GM19455 (cell line): ENCODE data around the gene TIMM22.

Experiments used
- ATAC-seq: cut with Tn5 transposase; IDR thresholded peaks from one replicate; pipeline ENCODE4 v1.9.1; 2021; ENCODE audit not compliant: unreplicated experiment

Gene TIMM22

DNA sequence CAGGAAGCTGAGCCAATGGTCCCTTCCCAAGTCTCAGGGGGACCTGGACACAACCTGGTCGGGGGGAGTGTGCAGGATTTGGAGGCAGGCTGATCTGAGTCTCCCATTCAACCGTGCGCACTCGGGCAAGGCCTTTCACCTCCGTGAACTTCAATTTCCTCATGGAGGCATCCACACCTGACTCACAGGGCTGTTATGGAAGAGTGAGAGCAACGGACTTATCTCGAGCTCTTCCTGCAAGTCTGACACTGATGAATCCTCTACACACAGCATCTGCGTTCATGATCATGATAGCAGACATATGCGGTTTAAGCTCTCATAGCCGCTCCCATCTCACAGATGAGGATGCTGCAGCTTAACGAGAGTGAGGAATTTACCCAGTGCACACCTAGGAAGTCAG is 21.6 kb downstream of the TIMM22 start:
- ATAC-seq = no peak

DNA sequence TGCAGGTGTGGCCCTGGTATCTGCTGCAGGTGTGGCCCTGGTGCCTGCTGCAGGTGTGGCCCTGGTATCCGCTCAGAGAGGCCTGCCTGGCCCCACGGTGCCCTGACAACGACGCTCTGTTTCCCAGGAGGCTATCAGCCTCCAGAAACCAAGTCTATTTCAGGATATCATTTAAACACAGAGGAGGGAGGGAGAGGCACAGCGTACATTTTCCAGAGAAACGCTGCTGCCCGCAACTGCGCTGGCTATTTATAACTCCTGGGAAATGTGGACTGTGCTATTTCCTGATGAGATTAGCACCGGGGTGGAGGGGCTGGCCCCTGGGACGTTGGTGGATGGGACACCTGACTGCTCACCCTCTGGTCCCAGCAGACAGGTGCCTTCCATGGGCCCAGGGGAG is 22.5 kb downstream of the TIMM22 start:
- ATAC-seq = no peak

DNA sequence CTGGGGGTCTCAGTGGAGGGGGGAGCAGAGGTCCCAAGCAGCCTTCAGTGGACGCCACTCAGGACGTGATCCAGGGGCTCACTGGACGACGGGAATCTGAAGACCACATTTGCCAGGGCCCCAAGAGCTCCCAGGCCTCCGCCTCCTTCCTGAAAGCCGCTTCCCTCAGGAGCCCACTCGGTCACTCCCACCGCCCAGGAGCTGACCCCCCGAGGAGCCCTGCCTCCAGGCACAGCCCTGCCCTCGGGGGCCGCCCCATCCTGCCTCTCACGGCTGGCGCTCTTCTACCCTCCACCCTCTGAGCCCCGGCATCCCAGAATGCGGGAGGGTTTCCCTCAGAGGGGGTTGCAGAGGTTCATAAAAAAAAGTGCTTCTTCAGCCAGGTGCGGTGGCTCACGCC is 24.2 kb downstream of the TIMM22 start:
- no peak for ATAC-seq

DNA sequence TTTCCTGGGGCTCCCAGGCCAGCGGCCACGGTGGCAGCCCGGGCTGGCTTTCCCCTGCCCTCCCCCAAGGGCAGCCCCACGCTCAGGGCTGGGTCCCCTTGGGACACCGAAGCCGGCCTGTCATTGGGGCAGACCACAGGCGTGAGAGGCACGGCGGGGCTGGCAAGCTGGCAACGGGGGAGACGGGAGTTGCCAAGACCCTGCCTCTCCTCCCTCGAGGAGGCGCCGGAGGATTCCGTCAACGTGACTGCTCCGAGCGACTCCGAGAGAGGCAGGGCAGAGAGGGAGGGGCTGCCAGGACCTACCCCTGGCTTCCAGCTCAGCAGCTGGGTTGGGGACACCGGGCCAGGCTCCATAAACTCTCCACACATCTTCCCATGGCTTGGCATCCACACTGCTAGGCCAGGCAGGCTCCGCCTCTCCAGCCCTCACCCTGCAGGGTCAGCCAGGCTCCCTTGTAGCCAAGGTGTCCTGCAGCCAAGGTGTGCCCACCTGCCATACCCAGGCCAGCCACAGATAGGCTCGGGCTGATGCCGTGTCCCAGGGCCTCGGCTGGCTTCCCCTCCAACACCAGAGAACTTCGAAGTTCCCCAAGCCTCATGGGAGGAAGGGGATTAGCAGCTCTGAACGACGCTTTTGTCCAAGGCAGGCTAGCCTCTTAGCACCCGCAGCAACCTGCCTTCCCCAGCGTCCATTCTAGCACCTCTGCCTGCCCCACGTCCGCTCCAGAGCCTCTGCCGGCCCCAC is 25.5 kb downstream of the TIMM22 start:
- ATAC-seq = no peak

DNA sequence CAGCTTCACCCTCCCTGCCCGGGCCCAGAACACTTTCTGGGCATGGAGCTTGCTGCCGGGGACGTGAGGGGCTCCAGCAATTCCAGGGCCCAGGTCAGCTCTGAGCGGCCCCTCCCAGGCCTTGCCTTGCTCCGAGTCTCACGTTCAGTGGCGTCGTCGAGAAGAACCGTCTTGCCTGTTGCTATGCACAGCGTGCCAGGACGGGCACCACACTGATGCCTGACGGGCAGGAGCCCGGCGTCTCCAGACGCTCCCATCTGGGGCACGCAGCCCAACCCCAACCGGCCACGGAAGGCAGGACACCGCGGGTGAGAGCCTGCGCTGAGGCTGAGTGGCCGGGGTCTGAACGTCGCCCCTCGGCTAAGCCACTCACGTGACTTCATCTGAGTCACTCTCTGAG is 27.1 kb downstream of the TIMM22 start:
- no peak for ATAC-seq

DNA sequence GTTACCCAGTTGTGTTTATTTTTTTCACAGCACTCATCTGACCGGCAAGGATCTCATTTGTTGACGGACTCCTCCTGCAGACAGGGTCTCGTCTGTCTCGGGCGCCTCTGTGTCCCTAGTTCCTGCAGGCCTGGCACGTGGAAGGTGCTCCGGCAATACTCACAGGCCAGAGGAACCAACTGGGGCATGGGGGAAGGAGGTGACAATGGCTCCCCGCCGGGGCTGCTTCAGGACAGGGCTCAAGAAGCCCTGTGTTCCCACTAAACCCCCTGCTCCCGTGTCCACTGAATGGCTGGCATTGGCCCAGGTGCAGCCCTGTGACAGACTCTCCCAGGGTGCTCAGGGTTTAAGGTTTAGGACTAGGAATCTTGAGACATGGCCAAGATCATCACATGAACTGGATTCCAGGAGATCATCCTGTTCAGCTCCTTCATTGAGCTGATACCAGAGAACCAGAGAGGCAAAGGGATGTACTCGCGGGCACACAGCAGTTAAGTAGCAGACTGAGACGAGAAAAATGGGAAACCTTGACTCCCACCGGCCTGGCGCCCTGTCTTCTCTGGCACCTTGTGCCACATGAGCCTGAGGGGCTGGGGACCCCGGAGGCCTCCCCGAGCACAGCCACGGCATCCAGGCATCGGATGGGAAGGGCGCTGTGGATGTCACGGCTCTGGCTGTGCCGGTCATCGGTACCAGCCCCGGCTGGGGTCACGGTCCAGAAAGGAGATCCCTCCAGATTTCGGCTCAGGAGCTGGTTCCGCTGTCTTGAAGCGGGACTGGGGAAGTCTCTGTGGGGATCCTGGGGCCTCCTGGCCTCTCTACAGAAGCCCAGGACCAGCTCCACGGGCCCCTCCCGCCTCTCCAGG is 29.0 kb downstream of the TIMM22 start:
- ATAC-seq = no peak

DNA sequence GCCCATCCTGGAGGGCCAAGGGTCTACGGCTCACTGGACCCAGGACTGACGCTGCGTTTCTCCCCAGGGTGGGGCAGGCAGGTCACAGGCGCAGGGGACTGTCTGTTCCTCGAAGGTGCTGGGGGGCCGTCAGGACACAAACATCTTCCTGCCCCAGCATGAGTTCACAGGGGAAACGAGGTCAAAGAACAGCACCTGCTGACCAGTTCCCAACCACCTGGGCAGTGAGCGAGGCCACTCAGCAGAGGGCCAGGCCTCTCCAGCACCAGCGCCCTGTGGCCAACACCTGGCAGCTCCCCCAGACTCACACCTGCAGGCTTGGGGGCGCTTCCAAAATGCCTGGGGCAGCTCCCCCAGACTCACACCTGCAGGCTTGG is 29.7 kb downstream of the TIMM22 start:
- ATAC-seq = no peak

DNA sequence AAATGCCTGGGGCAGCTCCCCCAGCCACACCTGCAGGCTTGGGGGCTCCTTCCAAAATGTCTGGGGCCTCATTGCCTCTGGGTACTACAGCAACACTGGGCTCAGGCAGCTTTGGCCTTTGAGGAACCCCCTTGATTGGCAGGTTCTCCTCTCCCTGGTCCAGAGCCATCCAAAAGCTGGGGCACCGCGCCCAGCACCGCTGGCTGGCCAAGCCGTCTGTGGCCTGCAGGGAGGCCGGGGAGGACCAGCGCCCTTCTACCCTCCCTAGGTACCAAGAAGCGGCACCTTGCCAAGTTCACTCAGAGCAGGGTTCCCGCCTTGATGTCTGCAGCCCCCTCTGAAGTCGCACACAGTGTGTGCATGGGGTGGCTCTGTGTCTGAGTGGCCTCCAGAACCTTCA is 30.1 kb downstream of the TIMM22 start:
- ATAC-seq = no peak

DNA sequence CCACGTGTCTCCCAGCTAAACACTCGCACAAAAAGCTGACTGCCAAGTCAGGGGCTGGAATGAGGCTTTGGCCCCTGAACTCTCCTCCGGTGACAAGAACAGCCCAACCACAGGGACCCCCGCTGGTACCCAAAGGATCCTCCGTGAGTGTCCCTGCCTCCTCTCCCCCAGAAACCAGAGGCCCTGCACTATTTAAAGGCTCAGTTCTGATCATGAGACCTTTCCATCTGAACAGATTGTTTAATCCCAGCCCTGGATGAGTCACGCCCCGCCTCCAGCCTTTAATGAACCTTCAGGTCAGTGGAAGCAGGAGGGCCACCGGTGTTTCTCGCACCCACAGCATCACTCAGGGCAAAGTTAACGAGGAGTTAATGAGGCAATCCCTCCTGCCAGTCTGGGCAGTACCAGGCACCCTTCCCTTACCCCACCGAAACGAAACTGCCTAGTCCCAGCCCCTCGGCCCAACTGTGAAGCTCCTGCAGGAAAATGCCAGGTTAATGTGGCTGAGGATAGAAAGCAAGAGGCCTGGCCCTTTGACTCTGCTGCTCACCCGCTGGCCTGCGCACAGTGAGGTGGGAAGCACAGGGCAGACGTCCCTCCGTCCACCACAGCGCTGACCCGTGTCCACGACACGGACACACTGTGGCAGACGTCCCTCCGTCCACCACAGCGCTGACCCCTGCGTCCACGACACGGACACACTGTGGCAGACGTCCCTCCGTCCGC is 32.4 kb downstream of the TIMM22 start:
- ATAC-seq = no peak

DNA sequence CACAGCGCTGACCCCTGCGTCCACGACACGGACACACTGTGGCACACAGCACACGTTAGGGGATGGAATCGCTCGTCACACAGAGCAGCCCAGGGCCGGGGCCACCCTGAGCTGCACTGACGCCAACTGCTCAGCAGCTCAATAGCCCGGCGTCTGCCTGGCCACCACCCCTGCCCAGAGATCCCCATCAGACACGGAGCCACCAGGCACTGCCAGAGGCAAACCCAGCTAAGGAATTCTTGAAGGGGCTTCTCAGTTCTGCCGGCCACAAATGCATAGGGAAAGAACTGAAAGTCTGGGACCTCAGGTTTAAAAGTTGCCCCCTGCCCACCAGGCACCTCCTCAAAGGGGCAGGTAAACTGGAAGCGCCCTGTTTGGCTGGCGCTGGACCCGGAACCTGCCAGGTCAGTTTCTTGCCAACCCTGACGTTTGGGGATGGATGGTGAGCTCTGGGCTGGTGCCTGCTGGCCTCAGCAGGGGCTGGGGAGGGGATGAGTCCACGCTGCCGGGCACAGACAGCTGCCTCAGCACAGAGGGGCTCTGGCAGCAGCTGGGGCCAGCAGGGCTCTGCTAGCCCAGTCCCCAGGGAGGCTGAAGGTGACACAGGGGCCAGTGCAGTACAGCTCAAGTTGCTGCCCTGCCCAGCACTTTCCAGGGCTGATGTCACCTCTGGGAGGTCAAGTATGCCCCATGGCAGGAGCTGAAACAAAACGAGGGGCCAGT is 33.2 kb downstream of the TIMM22 start:
- ATAC-seq = no peak

DNA sequence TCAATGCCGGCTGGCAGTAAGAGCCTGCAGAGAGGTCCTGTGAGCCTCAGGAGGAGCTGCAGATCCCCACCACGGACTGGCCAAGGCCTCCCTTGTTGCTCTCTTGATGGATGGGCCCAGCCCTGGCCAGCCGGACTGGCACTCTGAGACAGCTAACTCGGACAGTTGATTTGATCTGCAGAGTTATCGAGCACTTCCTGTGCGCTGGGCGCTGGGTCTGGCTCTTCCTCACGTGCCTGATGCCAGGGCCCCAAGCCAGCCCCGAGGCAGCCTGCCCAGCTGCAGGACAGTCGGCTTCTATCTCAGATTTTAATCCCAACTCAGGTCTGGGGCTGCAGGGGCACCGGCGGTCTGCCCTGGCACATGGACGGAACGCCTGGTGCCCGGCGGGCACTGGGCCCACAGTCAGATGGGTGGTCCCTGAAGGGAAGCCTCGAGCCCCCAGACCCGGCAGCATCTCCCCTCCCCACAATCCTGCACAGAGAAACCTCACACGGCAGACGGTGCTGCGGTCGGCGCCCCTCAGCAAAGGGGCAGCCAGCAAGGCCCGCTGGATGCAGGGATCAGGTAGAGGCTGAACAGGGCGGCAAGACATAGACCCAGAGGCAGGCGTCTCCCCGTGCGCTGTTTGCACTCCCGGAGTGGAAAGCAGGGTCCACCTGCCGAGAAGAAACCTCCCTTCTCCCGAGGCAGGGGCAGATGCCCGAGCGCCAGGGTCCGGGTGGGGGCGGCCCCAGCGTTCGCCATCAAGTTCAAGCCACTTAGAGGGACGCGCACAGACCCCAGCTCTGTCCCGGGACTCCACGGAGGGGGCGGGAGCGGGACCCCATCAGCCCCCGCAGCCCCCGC is 34.0 kb downstream of the TIMM22 start:
- ATAC-seq = no peak

DNA sequence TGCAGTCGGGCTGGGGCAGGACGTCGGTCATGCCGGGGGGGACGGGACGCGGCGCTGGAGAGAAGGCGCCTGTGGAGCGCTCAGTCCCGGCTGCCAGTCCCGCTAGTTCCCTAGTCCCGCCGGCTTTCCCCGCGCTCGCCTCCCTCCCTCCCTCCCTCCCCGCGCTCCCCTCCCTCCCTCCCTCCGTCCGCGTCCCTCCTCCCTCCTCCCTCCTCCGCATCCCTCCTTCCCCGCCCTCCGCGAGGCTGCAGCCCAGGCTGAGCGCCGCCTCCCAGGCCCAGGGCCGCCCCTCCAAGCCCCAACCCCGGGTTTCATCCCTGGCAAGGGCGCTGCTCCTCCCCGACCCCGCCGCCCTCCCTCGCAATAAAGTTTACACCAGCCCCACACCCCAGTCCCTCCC is 34.8 kb downstream of the TIMM22 start:
- ATAC-seq = no peak

DNA sequence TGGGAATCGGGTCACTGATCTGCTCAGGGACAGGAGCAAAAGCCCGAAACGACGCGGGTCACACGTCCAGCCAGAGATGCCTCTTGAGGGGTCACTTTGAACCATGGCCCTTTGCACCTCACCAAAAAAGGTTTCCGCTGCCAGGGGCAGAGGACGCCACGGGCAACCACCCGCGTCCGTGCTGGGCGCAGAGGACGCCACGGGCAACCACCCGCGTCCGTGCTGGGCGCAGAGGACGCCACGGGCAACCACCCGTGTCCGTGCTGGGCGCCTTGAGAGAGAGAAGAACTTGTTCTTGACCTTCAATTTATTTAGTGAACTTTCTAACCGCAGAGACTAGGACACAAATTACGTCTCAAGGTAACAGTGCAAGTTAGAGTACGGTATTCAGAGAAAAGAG is 35.5 kb downstream of the TIMM22 start:
- ATAC-seq = no peak

DNA sequence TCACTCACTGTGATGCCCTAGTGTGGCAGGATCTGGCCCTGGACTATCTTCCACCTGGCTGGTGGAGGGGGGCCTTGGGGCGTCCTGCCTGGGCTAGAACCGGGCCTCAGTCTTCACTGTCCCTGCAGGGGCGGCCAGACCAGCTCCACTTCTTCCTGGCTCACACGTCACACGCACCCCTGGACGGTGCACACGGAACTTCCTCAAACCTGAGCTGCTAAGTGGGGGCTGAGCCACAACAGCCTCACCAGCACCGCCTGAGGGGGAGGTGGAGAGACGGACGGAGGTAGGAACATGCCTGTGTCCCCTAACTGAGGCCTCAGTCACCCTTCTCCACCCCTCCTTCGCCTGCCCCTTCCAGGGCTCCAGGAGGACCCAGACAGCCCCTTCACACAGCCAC is 36.6 kb downstream of the TIMM22 start:
- ATAC-seq = no peak

DNA sequence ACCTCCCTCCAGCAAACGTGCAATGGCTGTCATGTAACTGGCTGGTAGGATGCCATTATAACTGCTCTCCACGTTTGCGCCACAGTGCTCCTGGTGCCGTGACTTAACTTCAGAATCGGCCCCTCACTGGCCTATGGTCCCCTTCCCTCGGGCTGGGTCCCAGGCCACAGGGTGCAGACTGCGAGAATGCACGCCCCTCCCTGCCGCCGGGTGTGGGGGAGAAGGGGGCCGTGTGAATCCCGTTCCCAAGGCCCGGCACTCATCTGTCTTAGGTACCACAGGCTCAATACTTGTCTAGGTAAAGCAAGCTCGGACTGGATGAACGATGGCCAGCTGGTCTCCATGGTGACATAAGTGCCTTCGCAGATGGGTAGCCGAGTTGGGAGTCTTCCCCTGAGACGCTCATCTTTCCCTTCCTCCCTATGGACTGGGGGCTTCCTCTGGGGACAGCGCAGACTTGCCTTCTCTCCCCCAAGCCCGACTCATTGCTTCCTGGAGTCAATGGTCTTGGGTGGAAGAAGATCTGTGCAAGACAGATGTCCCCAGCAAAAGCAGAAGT is 37.8 kb downstream of the TIMM22 start:
- no peak for ATAC-seq

DNA sequence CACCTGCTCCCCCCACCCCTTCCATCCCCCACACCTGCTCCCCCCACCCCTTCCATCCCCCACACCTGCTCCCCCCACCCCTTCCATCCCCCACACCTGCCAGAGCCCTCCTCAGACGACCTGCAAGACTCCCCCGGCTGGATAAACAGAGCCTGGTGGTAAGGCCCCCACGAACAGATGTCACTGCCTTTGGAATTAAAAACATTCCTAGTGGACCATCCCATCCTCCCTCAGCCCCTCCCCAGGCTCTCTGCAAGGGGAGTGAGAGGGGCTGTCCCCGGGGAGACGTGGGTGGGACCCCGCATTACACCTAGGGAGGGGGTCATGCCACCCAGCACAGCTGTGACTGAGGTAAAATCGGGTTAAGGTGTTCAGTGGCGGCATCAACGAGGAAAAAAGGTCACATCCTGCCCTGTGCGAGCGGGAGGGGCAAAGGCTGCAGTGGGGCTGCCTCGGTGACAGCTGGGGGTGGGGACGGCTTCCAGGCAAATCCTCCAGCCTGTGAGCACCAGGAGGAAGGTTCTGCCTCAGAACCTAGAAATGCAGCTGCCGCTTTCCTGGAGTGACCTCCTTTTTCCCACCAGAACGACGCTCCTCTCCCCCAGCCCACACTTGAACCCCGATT is 38.7 kb downstream of the TIMM22 start:
- no peak for ATAC-seq

DNA sequence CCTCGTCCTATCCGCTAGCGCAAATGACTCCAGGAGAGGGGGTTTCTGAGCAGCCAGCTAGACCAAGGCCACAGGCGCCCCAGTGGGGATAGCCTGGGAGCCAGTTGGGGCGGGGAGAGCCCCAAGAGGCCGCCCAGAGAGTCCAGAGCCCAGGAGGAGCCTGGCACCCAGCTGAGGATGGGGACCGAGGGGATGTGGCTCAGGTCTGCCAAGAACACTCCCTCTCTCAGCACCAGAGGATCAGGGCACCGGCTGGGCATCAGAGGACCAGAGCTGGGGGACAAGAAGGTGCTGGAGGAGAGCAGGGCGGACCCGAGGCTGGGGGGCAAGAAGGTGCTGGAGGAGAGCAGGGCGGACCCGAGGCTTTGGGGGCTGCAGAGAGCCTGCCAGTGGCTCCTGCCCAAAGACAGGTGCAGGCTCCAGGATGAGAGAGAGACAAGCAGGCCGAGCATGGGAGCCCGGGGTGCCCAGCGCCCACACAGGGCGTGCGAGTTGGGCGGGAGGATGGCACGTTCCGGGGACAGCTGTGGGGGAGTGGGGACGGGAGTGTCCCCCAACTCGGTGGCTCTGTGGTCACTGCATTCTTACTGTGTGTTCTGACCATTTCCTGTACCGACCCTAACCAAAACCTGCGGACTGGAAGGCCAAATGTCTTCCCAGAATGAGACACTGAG is 39.4 kb downstream of the TIMM22 start:
- no peak for ATAC-seq

DNA sequence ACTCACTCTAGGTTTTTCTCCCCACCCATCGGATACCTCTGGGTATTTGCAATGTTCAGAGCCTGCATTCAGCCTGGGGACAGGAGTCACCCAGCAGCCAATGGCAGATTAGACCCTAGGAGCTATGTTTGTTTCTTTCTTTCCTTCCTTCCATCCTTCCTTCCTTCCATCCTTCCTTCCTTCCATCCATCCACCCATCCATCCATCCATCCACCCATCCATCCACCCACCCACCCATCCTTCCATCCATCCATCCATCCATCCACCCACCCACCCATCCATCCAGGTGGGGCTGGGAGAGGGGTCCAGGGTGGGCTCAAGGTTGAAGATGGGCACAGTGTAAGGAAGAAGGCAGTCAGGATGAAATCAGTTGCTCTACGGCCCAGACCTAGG is 39.9 kb downstream of the TIMM22 start:
- no peak for ATAC-seq
